Measurements from ENCODE around the gene PTPN13.

The PTPN13 gene

DNA sequence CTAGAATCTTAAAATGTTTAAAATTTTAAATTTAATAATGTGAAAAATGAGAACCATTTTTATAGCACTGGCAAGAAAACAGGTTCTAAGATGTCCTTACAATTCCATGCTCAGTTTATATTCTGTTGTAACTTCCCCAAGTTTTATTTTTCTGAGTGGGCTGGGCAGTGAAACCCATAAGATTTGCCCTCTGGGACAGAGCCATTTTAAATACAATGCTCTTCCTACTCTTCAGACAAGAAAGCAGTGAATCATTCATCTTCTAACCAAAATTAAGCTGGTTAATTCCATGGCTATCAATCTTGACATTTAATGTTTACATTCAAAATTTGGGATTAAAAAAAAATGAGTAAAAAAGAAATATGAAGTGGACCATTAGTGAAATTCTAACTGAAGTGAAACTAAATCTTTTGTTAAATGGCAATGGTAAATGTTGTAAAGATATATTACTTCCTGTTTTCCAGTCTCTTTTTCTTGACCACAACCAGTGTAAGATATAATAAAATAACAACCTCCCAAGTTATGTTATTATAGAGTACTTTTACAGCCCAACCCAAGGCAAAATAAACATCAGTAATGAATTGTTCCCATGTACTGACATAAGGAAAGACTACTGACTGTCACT lies 37.2 kb upstream of the PTPN13 start:
- DNase-seq (ENCODE audit: low read depth): no peak
- H3K4me3 ChIP-seq (ENCODE audit: low read depth, low read length): no peak overlapping the region
- in situ Hi-C loops (cut with HindIII; ENCODE audit: low sequenced_read_pairs): no loop called here
- TF ChIP-seq, protein P1, sequence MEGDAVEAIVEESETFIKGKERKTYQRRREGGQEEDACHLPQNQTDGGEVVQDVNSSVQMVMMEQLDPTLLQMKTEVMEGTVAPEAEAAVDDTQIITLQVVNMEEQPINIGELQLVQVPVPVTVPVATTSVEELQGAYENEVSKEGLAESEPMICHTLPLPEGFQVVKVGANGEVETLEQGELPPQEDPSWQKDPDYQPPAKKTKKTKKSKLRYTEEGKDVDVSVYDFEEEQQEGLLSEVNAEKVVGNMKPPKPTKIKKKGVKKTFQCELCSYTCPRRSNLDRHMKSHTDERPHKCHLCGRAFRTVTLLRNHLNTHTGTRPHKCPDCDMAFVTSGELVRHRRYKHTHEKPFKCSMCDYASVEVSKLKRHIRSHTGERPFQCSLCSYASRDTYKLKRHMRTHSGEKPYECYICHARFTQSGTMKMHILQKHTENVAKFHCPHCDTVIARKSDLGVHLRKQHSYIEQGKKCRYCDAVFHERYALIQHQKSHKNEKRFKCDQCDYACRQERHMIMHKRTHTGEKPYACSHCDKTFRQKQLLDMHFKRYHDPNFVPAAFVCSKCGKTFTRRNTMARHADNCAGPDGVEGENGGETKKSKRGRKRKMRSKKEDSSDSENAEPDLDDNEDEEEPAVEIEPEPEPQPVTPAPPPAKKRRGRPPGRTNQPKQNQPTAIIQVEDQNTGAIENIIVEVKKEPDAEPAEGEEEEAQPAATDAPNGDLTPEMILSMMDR (IDR thresholded peaks at IDR 0.05; ENCODE audit: low read depth, low read length, missing control alignments): no peak

DNA sequence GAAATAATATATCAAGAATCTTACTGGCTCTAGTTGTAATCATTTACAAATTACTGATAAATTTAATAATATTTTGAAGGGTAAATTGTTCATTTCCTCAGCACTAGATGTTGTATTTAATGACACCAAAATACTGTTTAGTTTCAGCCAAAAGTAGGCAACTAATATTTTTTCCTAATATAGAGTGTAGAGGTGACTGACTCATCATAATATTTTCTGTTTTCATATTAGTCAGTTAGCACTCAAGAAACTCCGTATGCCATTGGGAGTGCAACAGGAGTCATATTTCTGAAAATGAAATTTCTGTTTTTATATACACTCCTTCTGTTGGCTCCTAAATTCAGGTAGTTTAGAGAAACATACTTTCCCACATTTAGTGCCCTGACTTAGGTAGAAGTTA lies 36.6 kb upstream of the PTPN13 start:
- H3K4me3 ChIP-seq (ENCODE audit: low read depth, low read length): no peak overlapping the region
- DNase-seq (ENCODE audit: low read depth): no peak
- TF ChIP-seq, protein P1 (IDR thresholded peaks at IDR 0.05; ENCODE audit: low read depth, low read length, missing control alignments): no peak
- in situ Hi-C loops (cut with HindIII; ENCODE audit: low sequenced_read_pairs): no loop called here

DNA sequence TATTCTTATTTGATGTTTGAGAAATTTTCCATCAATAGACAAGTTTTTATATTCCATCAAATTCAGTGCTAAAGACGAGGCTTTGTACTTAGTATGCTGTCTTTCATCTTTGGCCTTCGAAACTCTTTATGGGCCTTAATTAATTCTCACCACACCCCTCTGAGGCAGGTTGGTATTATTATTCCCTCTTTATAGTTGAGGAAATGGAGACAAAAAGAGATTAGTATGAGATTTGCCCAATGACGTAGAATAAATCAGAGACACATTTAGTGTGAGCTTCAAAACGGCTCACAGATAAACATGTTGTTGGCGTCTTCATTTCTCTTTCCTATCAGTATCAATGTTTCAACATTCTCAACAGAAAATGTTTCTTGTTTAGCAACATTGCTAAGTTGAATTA lies 35.9 kb upstream of the PTPN13 start:
- TF ChIP-seq, protein P1 (IDR thresholded peaks at IDR 0.05; ENCODE audit: low read depth, low read length, missing control alignments): no peak
- in situ Hi-C loops (cut with HindIII; ENCODE audit: low sequenced_read_pairs): no loop called here

DNA sequence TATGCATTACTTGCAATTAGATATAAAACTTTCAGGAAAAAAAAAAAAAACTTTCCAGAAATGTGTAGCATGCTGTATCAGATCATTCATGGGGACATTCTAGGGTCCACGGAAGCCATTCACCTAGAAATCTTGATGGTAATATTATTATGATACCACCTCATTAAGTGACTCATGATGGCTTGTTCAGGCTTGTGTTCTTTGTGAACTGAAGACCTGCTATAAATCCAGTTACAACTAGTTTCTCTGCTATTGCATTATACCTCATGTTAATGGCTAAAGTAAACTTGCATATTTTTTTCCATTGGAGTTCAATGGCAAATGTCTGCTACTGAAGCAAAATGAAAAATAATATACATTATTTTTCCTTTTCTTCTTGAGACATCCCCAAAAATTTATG lies 35.3 kb upstream of the PTPN13 start:
- no peak for DNase-seq (ENCODE audit: low read depth)
- H3K4me3 ChIP-seq (ENCODE audit: low read depth, low read length): no peak overlapping the region
- in situ Hi-C loops (cut with HindIII; ENCODE audit: low sequenced_read_pairs): no loop called here
- TF ChIP-seq, protein P1 (IDR thresholded peaks at IDR 0.05; ENCODE audit: low read depth, low read length, missing control alignments): no peak

More for the DNA sequence above, 35.9 kb upstream of the PTPN13 start:
- DNase-seq (ENCODE audit: low read depth): no peak
- H3K4me3 ChIP-seq (ENCODE audit: low read depth, low read length): no peak overlapping the region

DNA sequence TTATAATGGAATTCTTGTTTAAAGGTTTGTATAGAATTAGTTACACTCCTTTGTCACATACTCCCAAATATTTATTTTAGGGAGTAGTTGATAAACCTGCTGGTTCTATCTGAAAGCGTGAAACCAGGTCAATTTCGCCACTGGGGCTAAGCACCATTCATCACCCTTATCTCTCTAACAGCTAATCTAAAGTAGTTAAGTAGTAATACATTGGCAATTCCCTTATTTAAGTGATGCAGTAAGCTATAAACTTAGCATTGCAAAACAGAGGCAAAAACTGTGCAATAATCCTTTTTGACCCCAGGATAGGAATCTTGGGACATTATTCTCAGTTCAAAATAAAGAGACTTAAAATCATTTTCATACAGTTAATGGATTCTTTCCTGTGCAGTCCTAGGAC lies 33.7 kb upstream of the PTPN13 start:
- H3K4me3 ChIP-seq (ENCODE audit: low read depth, low read length): no peak overlapping the region
- TF ChIP-seq, protein P1 (IDR thresholded peaks at IDR 0.05; ENCODE audit: low read depth, low read length, missing control alignments): no peak
- in situ Hi-C loops (cut with HindIII; ENCODE audit: low sequenced_read_pairs): no loop called here
- DNase-seq (ENCODE audit: low read depth): no peak

DNA sequence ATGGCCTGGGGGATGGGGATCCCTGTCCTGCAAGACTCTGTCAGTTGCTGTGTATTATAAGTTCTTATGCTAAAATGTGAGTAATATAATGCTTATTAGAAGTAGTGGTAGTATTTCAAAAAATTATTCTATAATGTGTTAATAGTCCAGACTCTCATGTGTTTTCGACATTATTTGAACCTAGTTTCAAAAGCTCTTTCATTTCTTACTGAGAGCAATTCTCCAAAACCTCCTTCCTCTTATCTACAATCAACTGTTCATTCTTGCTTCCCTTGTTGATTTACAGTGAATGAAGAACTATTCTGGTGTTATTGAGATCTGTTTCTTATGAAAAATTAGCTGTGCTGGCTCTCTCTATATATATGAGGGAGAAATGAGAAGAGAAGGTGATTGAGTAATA lies 32.9 kb upstream of the PTPN13 start:
- in situ Hi-C loops (cut with HindIII; ENCODE audit: low sequenced_read_pairs): no loop called here
- no peak overlapping the region for H3K4me3 ChIP-seq (ENCODE audit: low read depth, low read length)
- TF ChIP-seq, protein P1 (IDR thresholded peaks at IDR 0.05; ENCODE audit: low read depth, low read length, missing control alignments): no peak
- no peak for DNase-seq (ENCODE audit: low read depth)

Data from astrocyte of the cerebellum (primary cell).